Stimulated activated CD8-positive, alpha-beta memory T cell treated with anti-CD3 and anti-CD28 coated beads, Interleukin-7, amount 100 ng/mL, for 1 hour (primary cell): ENCODE measurements around the gene MYH13.
"Not testable (repeated sequence)": the region's sequence is repeated elsewhere in the genome, so short reads cannot be mapped to it uniquely, and the experiment has no call there.

Experiments
- DNase-seq, 2 donors: peaks; one replicate each; pipeline ENCODE4 v3.0.0-alpha.2; 2020; ENCODE audit warnings: low read depth in 2 of 2

Gene MYH13

GRCh38 chr17:10304758-10305300 lies 68.0 kb downstream of the MYH13 start:
- DNase-seq, result no peak

- no peak for DNase-seq
Observed at GRCh38 chr17:10297691-10298090, 75.1 kb downstream of the MYH13 start.

GRCh38 chr17:10295728-10296343 lies 77.0 kb downstream of the MYH13 start:
- no peak for DNase-seq

GRCh38 chr17:10294180-10294579 lies 78.6 kb downstream of the MYH13 start:
- no peak for DNase-seq

- DNase-seq, result no peak
Observed at GRCh38 chr17:10292057-10292937, 80.5 kb downstream of the MYH13 start.

- DNase-seq, result not testable (repeated sequence)
Observed at GRCh38 chr17:10291576-10291975, 81.2 kb downstream of the MYH13 start.

- DNase-seq, result no peak
Observed at GRCh38 chr17:10290041-10290440, 82.8 kb downstream of the MYH13 start.

GRCh38 chr17:10286324-10286723 lies 86.5 kb downstream of the MYH13 start:
- DNase-seq, result no peak

- DNase-seq, result no peak
Observed at GRCh38 chr17:10285896-10286295, 86.9 kb downstream of the MYH13 start.

GRCh38 chr17:10280068-10280467 lies 92.7 kb downstream of the MYH13 start:
- no peak for DNase-seq

- DNase-seq, result no peak
Observed at GRCh38 chr17:10278218-10278617, 94.6 kb downstream of the MYH13 start.

- no peak for DNase-seq
Observed at GRCh38 chr17:10276436-10276835, 96.4 kb downstream of the MYH13 start.

- no peak for DNase-seq
Observed at GRCh38 chr17:10275418-10275817, 97.4 kb downstream of the MYH13 start.

- no peak for DNase-seq
Observed at GRCh38 chr17:10271106-10271562, 101.7 kb downstream of the MYH13 start.

GRCh38 chr17:10270258-10270657 lies 102.5 kb downstream of the MYH13 start:
- DNase-seq, result no peak

GRCh38 chr17:10268005-10268404 lies 104.8 kb downstream of the MYH13 start:
- DNase-seq, result no peak

- DNase-seq, result no peak
Observed at GRCh38 chr17:10266296-10266876, 106.4 kb downstream of the MYH13 start.

- DNase-seq, result no peak
Observed at GRCh38 chr17:10265100-10265810, 107.6 kb downstream of the MYH13 start.

GRCh38 chr17:10264051-10264450 lies 108.8 kb downstream of the MYH13 start:
- DNase-seq, result no peak

- DNase-seq, result no peak
Observed at GRCh38 chr17:10262451-10262850, 110.4 kb downstream of the MYH13 start.

- no peak for DNase-seq
Observed at GRCh38 chr17:10261098-10261497, 111.7 kb downstream of the MYH13 start.
